ENCODE results near the gene MIPOL1.
"Not testable (repeated sequence)": the region's sequence is repeated elsewhere in the genome, so short reads cannot be mapped to it uniquely, and the experiment has no call there.

The MIPOL1 gene

DNA sequence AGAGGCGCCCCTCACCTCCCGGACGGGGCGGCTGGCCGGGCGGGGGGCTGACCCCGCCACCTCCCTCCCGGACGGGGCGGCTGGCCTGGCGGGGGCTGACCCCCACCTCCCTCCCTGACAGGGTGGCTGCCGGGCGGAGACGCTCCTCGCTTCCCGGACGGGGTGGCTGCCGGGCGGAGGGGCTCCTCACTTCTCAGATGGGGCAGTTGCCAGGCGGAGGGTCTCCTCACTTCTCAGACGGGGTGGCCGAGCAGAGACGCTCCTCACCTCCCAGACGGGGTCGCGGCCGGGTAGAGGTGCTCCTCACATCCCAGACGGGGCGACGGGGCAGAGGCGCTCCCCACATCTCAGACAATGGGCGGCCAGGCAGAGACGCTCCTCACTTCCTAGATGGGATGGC is 357.9 kb downstream of the MIPOL1 start:
- DNase-seq = not testable (repeated sequence)

DNA sequence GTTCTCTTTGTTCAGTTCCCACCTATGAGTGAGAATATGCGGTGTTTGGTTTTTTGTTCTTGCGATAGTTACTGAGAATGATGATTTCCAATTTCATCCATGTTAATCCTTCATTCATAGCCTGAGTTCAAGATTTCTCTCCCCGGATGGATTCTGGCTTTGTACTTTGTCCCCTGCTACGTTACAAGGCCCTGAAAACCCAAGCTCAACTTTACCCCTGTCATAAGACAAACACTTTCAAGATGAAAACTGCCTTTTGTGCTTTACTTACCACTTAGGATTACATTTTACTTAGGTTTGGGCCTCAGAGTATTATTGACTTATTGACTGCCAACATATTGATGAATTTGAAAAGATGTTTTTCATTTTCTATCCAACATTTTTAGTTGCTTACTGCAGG is 361.0 kb downstream of the MIPOL1 start:
- no peak for DNase-seq

DNA sequence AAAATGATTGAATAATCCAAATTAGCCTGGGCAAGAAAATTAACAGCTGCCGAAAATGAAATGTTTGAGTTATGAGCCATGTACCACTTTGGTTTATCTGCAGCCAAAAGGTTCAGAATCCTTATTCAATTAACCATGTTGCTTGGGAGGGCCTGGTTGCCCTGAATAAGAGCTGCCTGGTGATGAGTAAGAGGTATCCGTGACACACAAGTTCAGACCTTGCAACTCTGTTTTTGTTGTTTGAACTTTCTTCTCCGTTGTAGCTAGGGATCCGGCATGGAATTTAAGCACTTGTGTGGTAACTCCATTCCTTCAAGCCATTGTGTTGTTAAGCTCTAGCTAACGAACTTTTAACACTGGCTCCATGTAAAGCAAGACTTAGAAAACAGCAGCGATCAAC is 361.6 kb downstream of the MIPOL1 start:
- DNase-seq = no peak

DNA sequence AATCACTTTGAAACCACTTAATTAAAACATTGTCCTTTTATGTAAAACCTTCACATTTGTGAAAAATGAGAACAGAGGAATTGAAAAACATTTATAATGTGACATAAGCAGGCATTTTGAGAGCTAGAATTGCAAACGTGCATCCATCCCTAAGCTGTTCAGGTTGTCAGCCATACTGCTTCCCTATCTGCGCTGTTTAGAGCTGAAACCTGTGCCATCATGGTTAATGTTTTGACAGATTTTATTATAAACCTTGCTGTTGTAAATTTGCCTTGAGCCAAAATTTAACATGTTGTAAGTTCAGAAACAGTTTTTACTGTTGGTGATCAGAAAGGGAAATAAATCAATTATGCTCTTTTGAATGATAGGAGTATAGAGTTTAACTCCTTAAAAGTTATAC is 365.5 kb downstream of the MIPOL1 start:
- no peak for DNase-seq

- peak; percentile 52 for DNase-seq
Observed at GRCh38 chr14:37565550-37565949, 367.8 kb downstream of the MIPOL1 start.

DNA sequence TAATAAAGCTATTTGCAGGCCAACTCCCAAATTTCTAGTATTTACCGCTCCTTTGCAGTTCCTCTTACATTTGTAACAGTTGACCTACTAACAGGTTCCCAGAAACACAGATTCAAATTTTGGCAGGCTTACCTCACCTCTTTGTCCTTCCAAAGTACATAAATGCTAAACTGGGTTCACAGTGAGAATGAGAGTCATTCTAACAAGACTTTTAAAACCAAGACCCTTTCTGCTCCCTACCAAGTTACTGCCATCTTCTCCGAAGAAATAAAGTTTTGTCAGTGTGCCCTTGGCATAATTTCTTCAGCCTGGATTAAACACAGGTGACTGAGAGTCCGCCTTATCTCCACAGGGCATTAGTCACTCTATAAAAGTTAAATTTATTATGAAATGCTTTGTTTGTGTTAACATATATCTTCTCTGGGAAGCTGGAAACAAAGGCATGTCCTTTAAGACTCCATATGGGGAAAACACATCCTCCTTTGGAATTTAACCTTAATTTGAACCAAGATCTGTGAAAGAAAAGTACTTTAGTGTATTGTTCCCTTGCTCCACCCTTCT is 369.2 kb downstream of the MIPOL1 start:
- peak; percentile 13 for DNase-seq

DNA sequence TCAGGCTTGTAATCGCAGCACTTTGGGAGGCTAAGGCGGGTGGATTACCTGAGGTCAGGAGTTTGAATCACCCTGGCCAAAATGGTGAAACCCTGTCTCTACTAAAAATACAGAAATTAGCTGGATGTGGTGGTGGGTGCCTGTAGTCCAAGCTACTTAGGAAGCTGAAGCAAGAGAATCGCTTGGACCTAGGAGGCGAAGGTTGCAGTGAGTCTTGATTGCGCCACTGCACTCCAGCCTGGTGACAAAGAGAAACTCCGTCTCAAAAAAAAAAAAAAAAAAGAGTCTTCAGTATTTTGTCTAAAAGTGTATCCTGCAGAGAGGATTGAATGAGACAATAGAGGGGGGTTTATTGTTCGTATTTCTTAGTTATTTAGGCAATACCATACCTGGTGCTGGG is 372.0 kb downstream of the MIPOL1 start:
- DNase-seq = no peak

DNA sequence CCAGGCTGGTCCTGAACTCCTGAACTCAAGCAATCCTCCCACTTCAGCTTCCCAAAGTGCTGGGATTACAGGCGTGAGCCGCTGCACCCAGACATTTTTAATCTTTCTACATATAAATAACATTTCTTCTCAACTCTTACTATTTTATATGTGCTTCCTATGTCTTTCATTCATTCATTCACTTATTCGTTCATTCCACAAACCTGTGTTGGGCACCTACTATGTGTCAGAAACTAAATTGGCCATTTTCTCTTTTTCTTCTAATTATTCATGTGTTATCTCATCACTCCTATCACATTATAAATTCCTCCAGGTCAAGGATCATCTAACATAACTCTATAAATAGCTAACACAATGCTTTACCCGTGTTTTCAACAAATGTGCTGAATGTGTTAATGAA is 373.7 kb downstream of the MIPOL1 start:
- DNase-seq = no peak

DNA sequence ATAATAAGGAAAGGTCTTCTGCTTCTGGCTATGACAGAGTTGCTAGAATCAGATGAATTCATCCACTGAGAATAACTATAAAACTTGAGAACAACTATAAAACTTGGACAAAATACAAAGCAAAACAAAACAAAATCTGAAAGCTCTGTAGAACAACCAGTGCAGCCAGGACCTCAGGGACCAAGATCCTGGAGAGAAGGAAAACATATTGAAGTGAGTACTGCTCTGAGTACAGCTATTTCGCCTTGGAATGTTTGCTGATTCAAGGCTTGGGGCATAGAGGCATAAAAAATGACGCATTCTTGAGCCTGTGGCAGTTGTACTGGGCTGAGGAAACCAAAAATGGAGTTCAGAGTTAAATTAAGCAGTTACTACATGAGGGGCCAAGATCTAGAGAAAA is 375.6 kb downstream of the MIPOL1 start:
- no peak for DNase-seq

DNA sequence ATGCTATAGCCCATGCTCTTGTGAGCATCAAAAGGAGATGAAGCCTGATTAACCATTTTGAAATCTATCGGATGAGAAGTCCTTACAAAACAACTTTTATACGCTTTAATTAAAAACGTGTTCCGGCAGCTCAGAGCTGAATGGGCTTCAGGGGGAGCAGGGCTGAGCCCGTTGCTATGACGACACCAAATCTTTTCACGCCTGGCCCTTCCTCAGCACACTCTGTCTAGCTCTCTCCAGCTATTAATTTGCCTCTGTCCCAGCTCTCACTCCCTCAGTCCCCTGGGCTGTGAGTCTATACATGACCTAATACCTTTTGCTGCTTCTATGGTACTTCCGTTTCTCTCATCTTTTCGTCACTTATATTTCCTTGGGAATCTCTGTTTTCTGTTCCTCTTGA is 381.5 kb downstream of the MIPOL1 start:
- no peak for DNase-seq

DNA sequence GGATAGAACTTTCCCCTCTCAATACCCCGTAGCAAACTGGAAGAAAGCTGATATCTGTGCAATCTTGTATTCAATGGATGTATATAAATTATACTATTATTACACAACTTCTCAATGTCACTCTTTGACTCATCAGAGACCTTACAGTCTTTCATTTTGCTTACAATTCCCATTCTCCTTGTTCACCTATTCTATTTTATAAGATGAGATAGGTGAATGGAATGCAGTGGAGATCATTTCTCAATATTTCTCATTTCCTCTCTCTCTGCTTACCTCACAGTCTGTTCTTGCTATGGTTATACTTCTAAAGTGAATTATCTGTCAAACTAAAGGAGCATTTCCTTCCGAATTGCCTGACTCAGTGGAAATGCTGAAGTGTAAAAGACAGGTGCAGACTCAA is 382.4 kb downstream of the MIPOL1 start:
- DNase-seq = no peak

GRCh38 chr14:37583358-37584210 is 385.8 kb downstream of the MIPOL1 start:
- DNase-seq = peak; percentile 64

DNA sequence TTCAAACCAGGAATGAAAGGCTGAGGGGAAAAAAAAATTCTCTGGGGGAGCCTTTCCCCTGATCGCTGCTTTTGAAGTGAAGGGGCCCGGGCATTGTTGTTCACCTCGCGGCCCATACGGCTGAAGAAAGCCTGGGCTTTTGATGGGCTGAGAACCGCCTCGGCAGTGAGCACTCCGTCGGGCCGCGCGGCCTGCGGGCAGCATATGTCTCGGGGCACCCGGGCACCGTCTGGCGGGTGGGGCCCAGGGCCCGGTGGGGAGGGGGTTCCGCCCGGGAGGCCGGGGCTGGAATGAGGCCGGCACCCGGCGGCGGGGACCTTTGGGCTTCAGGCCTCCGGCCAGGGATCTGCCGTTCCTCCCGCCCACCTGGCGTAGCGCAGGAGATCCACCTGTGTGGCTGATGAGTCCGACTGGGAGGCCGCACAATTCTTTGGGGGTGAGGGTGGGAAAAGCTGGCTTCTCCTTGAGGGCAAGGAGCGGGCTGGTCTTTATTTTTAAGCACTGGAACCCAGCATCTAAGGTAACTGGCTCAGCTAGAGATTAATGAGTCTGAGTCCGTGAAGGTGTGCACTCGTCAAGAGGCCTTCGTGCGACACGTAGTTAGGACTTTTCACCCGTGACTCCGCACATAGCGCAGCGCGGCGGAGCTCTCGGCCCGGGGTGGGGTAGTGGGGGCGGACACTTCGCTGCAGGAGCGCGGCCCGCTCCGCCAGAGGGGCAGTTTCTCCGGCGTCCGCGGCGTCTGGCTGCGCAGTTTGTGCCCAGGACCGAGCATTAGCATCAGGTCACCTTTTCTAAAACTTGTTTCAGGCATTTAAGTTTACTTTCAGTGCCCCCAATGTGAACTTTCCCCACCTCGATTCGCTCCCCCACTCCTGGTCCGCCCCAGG is 386.7 kb downstream of the MIPOL1 start:
- DNase-seq = no peak

DNA sequence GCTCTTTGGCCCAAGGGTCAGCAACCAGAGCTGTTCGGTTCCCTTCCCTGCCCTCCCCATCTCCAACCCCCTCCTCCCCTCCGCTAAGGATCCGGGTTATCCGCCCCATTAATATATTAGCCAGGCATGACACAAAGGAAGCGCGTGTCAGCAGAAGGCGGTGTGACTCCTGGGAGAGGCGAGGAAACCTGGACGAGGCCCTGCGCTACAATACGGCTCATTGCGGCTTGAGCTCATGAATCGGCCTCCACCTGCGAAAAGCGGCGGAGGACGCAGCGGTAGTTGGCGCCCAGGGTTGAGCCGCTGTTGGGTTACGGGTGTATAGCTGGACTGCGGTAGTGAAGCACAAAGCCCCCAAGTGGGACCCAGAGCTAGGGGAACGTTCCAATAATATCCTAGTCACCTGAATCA is 387.4 kb downstream of the MIPOL1 start:
- no peak for DNase-seq

DNA sequence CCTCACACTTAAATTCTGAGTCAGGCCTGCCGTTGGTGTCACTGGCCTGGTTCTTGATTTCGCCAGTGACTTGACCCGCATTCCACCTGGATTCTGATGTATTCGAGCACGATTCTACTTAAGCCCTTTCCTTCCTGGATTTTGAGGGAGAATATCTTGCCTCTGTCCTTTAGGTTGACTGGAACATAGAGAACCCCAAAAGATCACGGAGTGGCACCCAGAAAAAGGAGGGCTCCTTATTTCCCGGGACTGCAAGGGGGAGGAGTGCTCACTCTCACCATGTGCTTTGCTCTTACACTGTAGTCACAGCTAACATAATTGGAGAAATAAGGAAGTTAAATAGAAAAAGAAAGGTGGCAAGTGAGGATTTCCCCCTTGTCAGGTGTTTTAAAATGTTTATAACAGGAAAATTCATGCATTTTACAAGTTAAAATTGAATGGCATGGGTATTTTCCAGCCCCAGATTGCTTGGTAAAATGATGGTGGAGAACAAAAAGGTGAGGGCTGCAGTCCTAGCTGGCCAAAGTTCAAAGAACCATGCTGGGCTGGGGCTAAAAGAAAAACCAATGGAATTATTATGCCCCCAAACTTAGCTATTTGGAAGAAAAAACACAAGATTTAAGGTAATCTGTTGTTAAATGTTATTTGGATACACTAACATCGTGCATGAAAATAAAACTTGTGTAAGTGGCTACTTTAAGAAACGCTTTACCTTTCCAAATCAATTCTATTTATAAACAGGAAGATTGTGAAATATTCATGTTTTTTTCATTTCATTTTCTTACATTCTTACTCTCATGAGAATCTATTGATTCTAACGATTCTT is 388.4 kb downstream of the MIPOL1 start:
- peak; percentile 37 for DNase-seq

DNA sequence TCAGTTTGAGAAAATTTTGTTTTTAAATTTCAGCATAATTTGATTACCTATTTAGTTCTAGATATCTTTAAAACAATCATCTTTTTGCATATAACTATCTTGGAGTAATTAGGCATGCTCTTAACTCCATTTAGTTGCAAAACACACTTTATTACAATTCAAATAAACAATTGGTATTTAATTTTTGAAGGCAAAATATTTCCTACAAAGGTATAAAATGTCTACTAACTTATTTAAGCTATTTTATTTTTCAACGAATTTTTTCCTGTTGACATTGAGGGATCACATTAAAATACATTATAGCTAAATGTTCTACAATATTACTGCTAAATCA is 389.0 kb downstream of the MIPOL1 start:
- DNase-seq = no peak

DNA sequence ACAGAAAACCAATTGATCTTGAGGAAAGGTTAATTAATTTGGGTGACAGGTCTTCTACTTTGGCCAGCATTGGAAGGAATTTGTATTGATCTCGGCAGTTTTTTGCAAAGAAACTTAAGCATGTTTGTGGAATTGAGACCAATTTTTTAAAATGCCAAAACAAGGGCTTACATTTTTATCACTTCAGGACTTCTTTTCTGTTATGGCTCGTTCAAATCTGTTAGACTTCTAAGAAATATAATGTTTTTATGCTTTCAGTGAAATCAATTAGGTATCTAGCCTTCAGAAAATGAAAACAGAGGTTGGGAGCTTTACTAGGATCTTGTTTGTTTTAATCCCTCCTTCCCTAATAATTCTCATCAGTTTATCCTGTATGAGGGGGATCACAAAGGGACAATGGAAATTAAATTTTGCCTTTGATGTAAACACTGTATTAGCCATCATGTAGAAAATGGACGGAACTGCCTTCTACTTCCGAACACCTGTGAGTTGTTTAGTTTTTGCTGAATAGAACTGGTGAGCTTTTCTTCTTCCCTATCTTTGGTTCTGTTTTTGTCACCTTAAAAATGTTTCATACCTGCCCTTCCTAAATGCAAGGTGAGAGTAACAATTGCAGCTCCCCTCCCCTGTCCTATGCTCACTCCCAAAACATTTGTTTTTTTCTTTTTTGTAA is 389.5 kb downstream of the MIPOL1 start:
- peak; percentile 60 for DNase-seq

GRCh38 chr14:37587881-37588666 is 390.3 kb downstream of the MIPOL1 start:
- peak; percentile 60 for DNase-seq

DNA sequence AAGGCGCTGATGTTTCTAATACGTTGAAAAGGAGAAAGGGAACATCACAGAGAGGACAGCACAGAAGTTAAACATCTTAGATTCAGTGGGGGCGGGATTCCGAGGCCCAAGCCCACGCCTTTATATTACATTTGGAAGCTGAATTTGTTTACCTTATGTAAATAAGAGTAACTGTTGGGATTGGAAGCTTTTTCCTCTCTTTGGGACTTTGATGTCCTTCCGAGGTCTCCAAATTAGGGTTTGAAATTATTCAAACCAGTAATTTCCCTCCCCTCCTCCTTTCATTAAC is 390.9 kb downstream of the MIPOL1 start:
- peak; percentile 65 for DNase-seq

- DNase-seq = peak; percentile 70
Observed at GRCh38 chr14:37588956-37589714, 391.4 kb downstream of the MIPOL1 start.
